Mucosa of descending colon (tissue), 3 donors: ENCODE data around the gene RPL7A. TPM values are rescaled to one million over a fixed set of nuclear protein-coding genes. Genes with fewer than 3 reads are reported as not detected.
A peak's percentile ranks its signal among the peaks of the same experiment; 100 is the strongest.
"Not testable (repeated sequence)": the region's sequence is repeated elsewhere in the genome, so short reads cannot be mapped to it uniquely, and the experiment has no call there.

Experiments
- ATAC-seq: fragments of 200-7000 bp; cut with Tn5 transposase; one replicate; pipeline ENCODE4 v1.9.1; 2020; ENCODE audit warnings: mild to moderate bottlenecking, moderate library complexity
- DNase-seq, 3 donors: peaks; one replicate each; pipeline ENCODE4 v3.0.0-alpha.2; 2020
- H3K36me3 ChIP-seq: fragments of 200-600 bp; one replicate; pipeline ENCODE4 v1.8.0; 2021; ENCODE audit warnings: low read depth, mild to moderate bottlenecking
- H3K4me1 ChIP-seq: fragments of 200-600 bp; one replicate; pipeline ENCODE4 v1.8.0; 2021; ENCODE audit warnings: low read depth, mild to moderate bottlenecking
- H3K4me3 ChIP-seq: fragments of 200-600 bp; one replicate; pipeline ENCODE4 v1.8.0; 2021; ENCODE audit warnings: mild to moderate bottlenecking
- H3K9me3 ChIP-seq: fragments of 200-600 bp; one replicate; pipeline ENCODE4 v1.8.0; 2021; ENCODE audit warnings: mild to moderate bottlenecking
- intact Hi-C, 2 donors: fragments of 100-400 bp; cut with DNase I in 1 of 2; cut with micrococcal nuclease in 1 of 2; formaldehyde crosslinking; loops; one replicate each; pipeline versions ENCODE4 v1.11.0 to v1.11.1; 2022; cut with DNase I, micrococcal nuclease
- total RNA-seq, 3 donors: library from RNA; stranded (reverse); fragmentation: NEBNext Ultra II Directional in 2 of 3; extraction: Animal tissue kit (Norgen Biotek cat#: 25700) in 2 of 3; gene quantifications; one replicate each; pipeline versions ENCODE4 v1.2.1 to v1.2.4, GENCODE V29; 2021 to 2023
- TF ChIP-seq, protein P1 (sequence below): fragments of 200-600 bp; IDR thresholded peaks from one replicate; pipeline ENCODE4 v1.8.0; 2022; ENCODE audit warnings: antibody characterized with exemption, mild to moderate bottlenecking
- donor health status: DM: no; HTN: no; CAD: no; lungs with moderate emphysema.
- donor health status: DM: no; HTN: no; CAD: no.
- donor health status: DM: no; HTN: yes; CAD: no.

RPL7A gene
- total RNA-seq, 3 donors from 2014 or later, result 1,420 to 1,482 (median 1,457) TPM

DNA sequence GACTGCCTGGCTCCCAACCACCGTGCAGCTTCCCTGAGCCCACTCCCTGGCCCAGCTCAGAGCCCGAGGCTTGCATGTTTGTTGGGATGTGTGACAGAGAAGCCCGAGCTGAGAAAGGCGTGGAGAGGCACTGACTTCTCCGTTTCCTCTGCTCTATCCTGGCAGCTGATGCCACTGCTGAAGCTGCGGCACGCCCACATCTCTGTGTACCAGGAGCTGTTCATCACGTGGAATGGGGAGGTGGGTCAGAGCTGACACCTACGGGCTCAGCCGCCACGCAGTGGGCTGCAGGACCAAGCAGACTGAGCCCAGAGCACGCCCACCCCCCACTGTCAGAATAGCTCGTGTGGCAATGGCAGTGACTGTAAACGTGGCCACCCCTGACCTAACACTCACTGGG, 37.4 kb downstream of the RPL7A start:
- intact Hi-C loops, result no loop called here

DNA sequence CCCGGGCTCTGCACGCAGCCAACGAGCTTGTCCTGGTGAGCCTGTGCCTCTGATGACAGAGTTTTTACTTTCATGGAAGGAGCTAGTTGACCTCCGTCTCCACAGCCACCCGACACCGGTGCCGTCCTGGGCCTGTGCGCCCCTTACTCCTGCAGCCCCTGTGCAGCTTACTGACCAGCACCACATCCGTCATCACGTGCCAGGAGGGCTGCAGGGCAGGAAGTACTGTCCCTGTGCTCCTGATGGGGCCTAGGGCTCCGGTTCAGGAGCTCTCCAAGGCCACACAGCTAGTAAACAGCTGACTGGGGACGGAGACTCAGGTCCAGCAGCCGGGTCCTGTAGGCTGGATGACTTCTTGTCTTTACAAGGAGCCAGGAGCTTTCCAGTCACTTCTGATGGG, 38.3 kb downstream of the RPL7A start:
- ATAC-seq, result no peak
- peak in 1 of 3 donors; percentile 11 for DNase-seq
- no peaks in the 10 kb centered on the region for H3K9me3 ChIP-seq
- TF ChIP-seq, protein P1, sequence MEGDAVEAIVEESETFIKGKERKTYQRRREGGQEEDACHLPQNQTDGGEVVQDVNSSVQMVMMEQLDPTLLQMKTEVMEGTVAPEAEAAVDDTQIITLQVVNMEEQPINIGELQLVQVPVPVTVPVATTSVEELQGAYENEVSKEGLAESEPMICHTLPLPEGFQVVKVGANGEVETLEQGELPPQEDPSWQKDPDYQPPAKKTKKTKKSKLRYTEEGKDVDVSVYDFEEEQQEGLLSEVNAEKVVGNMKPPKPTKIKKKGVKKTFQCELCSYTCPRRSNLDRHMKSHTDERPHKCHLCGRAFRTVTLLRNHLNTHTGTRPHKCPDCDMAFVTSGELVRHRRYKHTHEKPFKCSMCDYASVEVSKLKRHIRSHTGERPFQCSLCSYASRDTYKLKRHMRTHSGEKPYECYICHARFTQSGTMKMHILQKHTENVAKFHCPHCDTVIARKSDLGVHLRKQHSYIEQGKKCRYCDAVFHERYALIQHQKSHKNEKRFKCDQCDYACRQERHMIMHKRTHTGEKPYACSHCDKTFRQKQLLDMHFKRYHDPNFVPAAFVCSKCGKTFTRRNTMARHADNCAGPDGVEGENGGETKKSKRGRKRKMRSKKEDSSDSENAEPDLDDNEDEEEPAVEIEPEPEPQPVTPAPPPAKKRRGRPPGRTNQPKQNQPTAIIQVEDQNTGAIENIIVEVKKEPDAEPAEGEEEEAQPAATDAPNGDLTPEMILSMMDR, result no peak
- H3K36me3 ChIP-seq, result no peaks in the 10 kb centered on the region
- no peaks in the 10 kb centered on the region for H3K4me1 ChIP-seq
- intact Hi-C loops, result no loop called here
- no peak overlapping the region for H3K4me3 ChIP-seq

More for the DNA sequence above, 37.4 kb downstream of the RPL7A start:
- DNase-seq, result no peak
- no peak for ATAC-seq
- no peaks in the 10 kb centered on the region for H3K36me3 ChIP-seq
- H3K9me3 ChIP-seq, result no peaks in the 10 kb centered on the region
- TF ChIP-seq, protein P1, result no peak
- H3K4me3 ChIP-seq, result no peak overlapping the region
- no peaks in the 10 kb centered on the region for H3K4me1 ChIP-seq

DNA sequence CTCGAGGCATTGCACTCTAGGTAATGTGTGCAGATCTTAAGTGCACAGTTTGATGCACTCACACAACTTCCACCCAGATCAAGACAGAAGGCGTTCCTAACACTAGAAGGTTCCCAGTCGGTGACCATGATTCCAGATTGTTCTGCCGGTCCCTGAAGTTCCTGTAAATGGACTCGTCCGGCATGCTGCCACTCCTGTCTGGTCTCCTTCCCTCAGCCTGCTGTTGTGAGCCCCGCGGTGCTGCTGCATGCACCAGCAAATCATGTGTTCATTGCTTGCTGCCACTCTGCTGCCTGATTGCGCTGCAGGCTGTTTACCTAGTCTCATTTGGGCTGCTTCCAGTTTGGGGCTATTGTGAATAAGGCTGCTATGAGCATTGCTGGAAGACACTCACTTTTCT, 39.7 kb downstream of the RPL7A start:
- TF ChIP-seq, protein P1, result no peak
- ATAC-seq, result no peak
- H3K4me1 ChIP-seq, result no peaks in the 10 kb centered on the region
- no peak for DNase-seq
- H3K36me3 ChIP-seq, result no peaks in the 10 kb centered on the region
- intact Hi-C loops, result no loop called here
- H3K9me3 ChIP-seq, result no peaks in the 10 kb centered on the region
- H3K4me3 ChIP-seq, result no peak overlapping the region

- DNase-seq (no peak), ATAC-seq (no peak)
- intact Hi-C loops, result no loop called here
- no peaks in the 10 kb centered on the region for H3K9me3 ChIP-seq
- TF ChIP-seq, protein P1, result no peak
- no peaks in the 10 kb centered on the region for H3K4me1 ChIP-seq
- H3K4me3 ChIP-seq, result no peak overlapping the region
- H3K36me3 ChIP-seq, result no peaks in the 10 kb centered on the region
Measured at GRCh38 chr9:133389025-133389557, 41.1 kb downstream of the RPL7A start.

DNA sequence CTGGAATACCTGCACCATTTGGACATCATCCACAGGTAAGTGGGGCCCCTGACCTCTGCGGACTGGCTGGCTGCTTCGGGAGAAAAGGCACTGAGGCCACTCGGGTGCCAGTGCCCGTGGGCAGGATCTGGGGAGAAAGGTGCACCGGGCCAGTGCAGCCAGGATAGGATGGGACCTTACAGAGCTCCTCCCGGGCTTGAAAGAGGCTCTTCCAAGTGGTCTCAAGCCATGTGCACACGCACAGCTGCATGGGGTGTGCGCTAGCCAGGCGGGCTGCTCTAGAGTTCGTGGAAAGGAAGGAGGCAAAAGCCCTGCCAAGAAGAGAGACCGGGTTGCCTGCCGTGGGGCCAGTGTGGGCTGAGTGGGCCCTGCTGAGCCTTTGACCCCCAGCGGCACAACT, 41.5 kb downstream of the RPL7A start:
- no peaks in the 10 kb centered on the region for H3K4me1 ChIP-seq
- H3K36me3 ChIP-seq, result no peaks in the 10 kb centered on the region
- no peak overlapping the region for H3K4me3 ChIP-seq
- DNase-seq (no peak), ATAC-seq (no peak)
- no peaks in the 10 kb centered on the region for H3K9me3 ChIP-seq
- intact Hi-C loops, result no loop called here
- TF ChIP-seq, protein P1, result no peak

- Histone ChIP-seq H3K4me3 (no peak overlapping the region), H3K36me3 (no peaks in the 10 kb centered on the region), H3K9me3 (no peaks in the 10 kb centered on the region), H3K4me1 (no peaks in the 10 kb centered on the region)
- ATAC-seq (no peak), DNase-seq (no peak)
- TF ChIP-seq, protein P1, result no peak
- intact Hi-C loops, result no loop called here
Measured at GRCh38 chr9:133390713-133391112, 42.7 kb downstream of the RPL7A start.

GRCh38 chr9:133391449-133391848, 43.4 kb downstream of the RPL7A start:
- intact Hi-C loops, H3K36me3 ChIP-seq, ATAC-seq, H3K9me3 ChIP-seq, DNase-seq, H3K4me1 ChIP-seq, H3K4me3 ChIP-seq: not testable (repeated sequence)

DNA sequence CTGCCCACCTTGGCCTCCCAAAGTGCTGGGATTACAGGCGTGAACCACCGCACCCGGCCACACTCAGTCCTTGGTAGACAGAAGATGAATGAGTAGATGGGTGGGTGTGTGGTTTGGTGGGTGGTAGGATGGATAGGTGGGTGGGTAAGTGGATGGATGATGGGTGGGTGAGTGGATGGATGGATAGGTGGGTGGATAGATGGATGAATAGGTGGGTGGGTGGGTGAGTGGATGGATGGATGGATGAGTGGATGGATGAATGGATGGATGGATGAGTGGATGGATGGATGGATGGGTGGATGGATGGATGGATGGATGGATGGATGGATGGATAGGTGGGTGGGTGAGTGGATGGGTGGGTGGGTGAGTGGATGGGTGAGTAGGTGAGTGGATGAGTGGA, 44.3 kb downstream of the RPL7A start:
- intact Hi-C loops, H3K4me1 ChIP-seq, DNase-seq, H3K9me3 ChIP-seq, ATAC-seq, H3K36me3 ChIP-seq, H3K4me3 ChIP-seq: not testable (repeated sequence)
